Measurements from ENCODE around the gene MRPL12. TPM values are rescaled to one million over a fixed set of nuclear protein-coding genes. Genes with fewer than 3 reads are reported as not detected.
A peak's percentile ranks its signal among the peaks of the same experiment; 100 is the strongest.

MRPL12 gene
- total RNA-seq (2021; fragmentation: NEBNext Ultra II Directional; extraction: Animal tissue kit (Norgen Biotek cat#: 25700)) = 120 and 131 TPM in 2 replicates
- polyA plus RNA-seq (2011; rRNA removed) = 141 and 190 TPM in 2 replicates
- 185 TPM for polyA plus RNA-seq (2011; cell fraction: cytosol; rRNA removed)
- polyA plus RNA-seq (2011; cell fraction: nucleus; rRNA removed) = 144 TPM
- 66.6 to 148 TPM (median 135 TPM) in 4 replicates for polyA plus RNA-seq (2012, experiment 1 of 2)
- polyA plus RNA-seq (2012, experiment 2 of 2) = 172 TPM
- polyA plus RNA-seq (2013, experiment 1 of 2) = 97.0 TPM
- polyA plus RNA-seq (2013, experiment 2 of 2) = 97.1 TPM
- 40.8 and 41.6 TPM in 2 replicates for polyA minus RNA-seq (2011; rRNA and poly(A)+ RNA removed)
- 51.5 TPM for polyA minus RNA-seq (2011; cell fraction: cytosol; rRNA and poly(A)+ RNA removed)
- polyA minus RNA-seq (2011; cell fraction: nucleus; rRNA and poly(A)+ RNA removed) = 46.7 TPM
- long read RNA-seq, experiment 1, transcript MRPL12-201 (5 exons, 1,028 nt) = major isoform, 90 of 131 reads
- long read RNA-seq, experiment 1, partial matches to known transcripts = 33 of 131 reads
- long read RNA-seq, experiment 1, other reads (novel, unspliced or antisense) = 8 of 131 reads
- long read RNA-seq, experiment 2 = 0 reads

GRCh38 chr17:81702934-81703746 lies at the start of gene MRPL12:
Gene MRPL12, plus strand, starts transcription at chr17:81703367. Its CDS starts 135 bp downstream, at chr17:81703502.
- Histone ChIP-seq H3K4me1 (replicated peaks in 1 of 4; ENCODE audit: control insufficient read depth in 3 of 4, insufficient read depth in 4 of 4, low read length in 3 of 4) (peaks cover 0 to 14% (median 10%) of the 10 kb centered on the region in 4 experiments; a peak in 5 of 7 replicates), H3K4ac (replicated peaks; ENCODE audit: insufficient read length, low read depth, low read length) (peak within 1 kb of the TSS; percentile 87), H3K79me1 (ENCODE audit: low read depth, low read length) (peaks cover 14% of the 10 kb centered on the region), H4K8ac (ENCODE audit: extremely low read depth, insufficient read depth, low read length) (peak within 1 kb of the TSS; percentile 97), H4K91ac (replicated peaks; ENCODE audit: insufficient read length, low read length) (peak within 1 kb of the TSS; percentile 83), H3K18ac (ENCODE audit: extremely low read depth, low read length) (peak within 1 kb of the TSS; percentile 78; the same call in 1 of the 2 replicates), H4K20me1 (replicated peaks in 1 of 2; ENCODE audit: control insufficient read depth in 1 of 2, insufficient read depth in 2 of 2, low read length in 2 of 2) (peaks cover 9 to 13% of the 10 kb centered on the region in 2 experiments), H3K56ac (replicated peaks; ENCODE audit: insufficient read length, low read depth, low read length) (peak within 1 kb of the TSS; percentile 94), H2AK5ac (ENCODE audit: low read depth, low read length) (peak within 1 kb of the TSS; percentile 25), H2BK15ac (ENCODE audit: low read length) (no peak within 1 kb of the TSS), H3K9me3 (ENCODE audit: insufficient read depth in 2 of 2, low read depth in 1 of 2, low read length in 1 of 2) (no peaks in the 10 kb centered on the region), H2BK12ac (ENCODE audit: low read depth, low read length) (no peak within 1 kb of the TSS), H2AFZ (ENCODE audit: low read length) (no peak within 1 kb of the TSS), H3K4me2 (ENCODE audit: insufficient read depth in 1 of 2, low read depth in 2 of 2, low read length in 2 of 2) (peak within 1 kb of the TSS; percentile 91 to 95), H3K23me2 (ENCODE audit: low read depth, low read length) (peaks cover 9% of the 10 kb centered on the region), H3K23ac (ENCODE audit: insufficient read length) (no peak within 1 kb of the TSS), H3K27ac (ENCODE audit: low read depth, low read length) (peak within 1 kb of the TSS; percentile 92), H2BK5ac (ENCODE audit: low read depth, low read length) (peak within 1 kb of the TSS; percentile 81), H3K79me2 (ENCODE audit: control insufficient read depth in 1 of 2, insufficient read depth in 2 of 2, low read length in 2 of 2) (peaks cover 9 to 44% of the 10 kb centered on the region in 2 experiments; a peak in 3 of 4 replicates), H3K36me3 (ENCODE audit: control insufficient read depth in 2 of 4, insufficient read depth in 4 of 4, low read length in 3 of 4) (peaks cover 20 to 42% (median 31%) of the 10 kb centered on the region in 4 experiments), H4K5ac (ENCODE audit: insufficient read length, low read depth, low read length) (peak within 1 kb of the TSS; percentile 73), H3K4me3 (ENCODE audit: extremely low read depth in 1 of 4, insufficient read depth in 2 of 4, low read depth in 3 of 4, low read length in 4 of 4) (peak within 1 kb of the TSS; percentile 76 to 96 (median 95)), H3K27me3 (replicated peaks in 1 of 4; ENCODE audit: control insufficient read depth in 3 of 4, extremely low read depth in 1 of 4, insufficient read depth in 3 of 4, low read length in 3 of 4) (no peaks in the 10 kb centered on the region), H2BK20ac (ENCODE audit: low read length) (no peak within 1 kb of the TSS), H3K9ac (replicated peaks in 1 of 4; ENCODE audit: extremely low read depth in 1 of 4, low read depth in 3 of 4, low read length in 3 of 4) (peak within 1 kb of the TSS; percentile 95 to 98 (median 96)), H2BK120ac (replicated peaks; ENCODE audit: low read depth, low read length) (no peak within 1 kb of the TSS), H3K14ac (ENCODE audit: insufficient read length) (no peak within 1 kb of the TSS)
- WGBS, 2 experiments (ENCODE audit: extremely low coverage in 1 of 2, insufficient coverage in 1 of 2, insufficient read length in 1 of 2, insufficient replicate concordance in 2 of 2, low coverage in 1 of 2, low lambda C conversion rate in 2 of 2, missing lambda C conversion rate in 1 of 2) = 0% methylated on average over 93 of the region's 102 CpGs; no CpG with 5 or more reads in 1 of the 2 experiments
- ChIA-PET POLR2A (ENCODE audit: partially characterized antibody) (interaction anchor here (0.8 to 17.2 kb wide), 29 partner anchors 17 to 448 kb away, joined by 3 to 436 read pairs (median 5); partner anchors contain the start of genes ACTG1, ARL16, CCDC137 and FAAP100), CTCF (ENCODE audit: partially characterized antibody) (interaction anchor here (1.1 to 2.3 kb wide), 7 partner anchors 9 to 167 kb away, joined by 3 to 9 read pairs (median 4); partner anchors contain the start of genes ARL16 and HGS)
- FAIRE-seq = no peak
- DNase-seq (ENCODE audit: low read depth in 1 of 2, low spot score in 2 of 2) = peak; percentile 72 to 92
- no peak for TF ChIP-seq CTBP2 (IDR thresholded peaks at IDR 0.05; ENCODE audit: borderline replicate concordance, insufficient read depth, insufficient read length, low read length)
- no peak; the same call in 1 of the 2 replicates for TF ChIP-seq JUND (IDR thresholded peaks at IDR 0.05; ENCODE audit: low read length)
- TF ChIP-seq POLR2AphosphoS5 (IDR thresholded peaks at IDR 0.05; ENCODE audit: low read depth, low read length) = peak; percentile 98
- TF ChIP-seq SAP30 (IDR thresholded peaks at IDR 0.05; ENCODE audit: insufficient read depth, insufficient replicate concordance, low read length) = no peak
- TF ChIP-seq MAX (IDR thresholded peaks at IDR 0.05) = peak; percentile 95
- peak; percentile 93 for TF ChIP-seq CHD2 (IDR thresholded peaks at IDR 0.05; ENCODE audit: low read length)
- TF ChIP-seq NANOG (IDR thresholded peaks at IDR 0.05; ENCODE audit: insufficient read depth, low read depth, low read length, poor library complexity, severe bottlenecking) = no peak
- TF ChIP-seq SP4 (IDR thresholded peaks at IDR 0.05; ENCODE audit: low read length) = peak; percentile 24; the same call in 1 of the 2 replicates
